Stimulated activated CD8-positive, alpha-beta memory T cell treated with anti-CD3 and anti-CD28 coated beads, Interleukin-15, amount 100 ng/mL, for 1 hour (primary cell): ENCODE data around the gene HES5.
A peak's percentile ranks its signal among the peaks of the same experiment; 100 is the strongest.
"Not testable (repeated sequence)": the region's sequence is repeated elsewhere in the genome, so short reads cannot be mapped to it uniquely, and the experiment has no call there.

Experiments used
- DNase-seq: peaks from one replicate; pipeline ENCODE4 v3.0.0-alpha.2; 2020; ENCODE audit warnings: low read depth

HES5 gene

DNA sequence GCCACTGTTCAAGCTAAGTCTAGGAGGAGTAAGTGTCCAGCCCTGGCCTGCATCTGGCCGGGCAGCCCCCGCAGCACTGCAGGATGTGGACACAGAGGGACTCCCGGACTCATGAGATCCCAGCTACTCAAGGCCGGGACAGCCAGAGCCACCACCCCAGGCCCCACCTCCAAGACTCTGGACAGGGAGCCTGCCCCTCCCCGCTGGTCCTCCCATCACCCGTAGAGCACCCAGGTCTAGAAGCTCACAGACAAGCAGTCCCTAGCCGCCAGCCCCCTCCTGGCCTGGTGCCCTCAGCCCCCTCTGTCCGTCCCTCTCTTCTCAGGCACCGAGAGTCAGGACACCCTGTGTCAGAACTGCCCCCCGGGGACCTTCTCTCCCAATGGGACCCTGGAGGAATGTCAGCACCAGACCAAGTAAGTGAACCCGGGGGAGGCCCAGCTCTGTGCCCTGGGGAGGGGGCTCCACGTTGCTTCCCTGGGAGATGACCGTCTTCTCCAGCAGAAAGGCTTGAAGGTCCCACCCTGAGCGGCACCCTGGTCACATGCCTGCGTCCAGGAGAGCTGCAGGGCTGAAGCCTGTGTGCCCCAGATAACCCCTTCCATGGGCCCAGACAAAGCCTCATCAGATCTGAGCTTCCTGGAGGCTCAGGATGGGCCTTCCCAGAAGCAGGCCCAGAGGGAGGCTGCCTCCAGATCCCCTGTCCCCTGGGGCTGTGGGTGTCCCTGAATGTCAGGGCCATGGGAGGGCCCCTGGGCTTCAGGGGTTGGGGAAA is 30.4 kb upstream of the HES5 start:
- no peak for DNase-seq

DNA sequence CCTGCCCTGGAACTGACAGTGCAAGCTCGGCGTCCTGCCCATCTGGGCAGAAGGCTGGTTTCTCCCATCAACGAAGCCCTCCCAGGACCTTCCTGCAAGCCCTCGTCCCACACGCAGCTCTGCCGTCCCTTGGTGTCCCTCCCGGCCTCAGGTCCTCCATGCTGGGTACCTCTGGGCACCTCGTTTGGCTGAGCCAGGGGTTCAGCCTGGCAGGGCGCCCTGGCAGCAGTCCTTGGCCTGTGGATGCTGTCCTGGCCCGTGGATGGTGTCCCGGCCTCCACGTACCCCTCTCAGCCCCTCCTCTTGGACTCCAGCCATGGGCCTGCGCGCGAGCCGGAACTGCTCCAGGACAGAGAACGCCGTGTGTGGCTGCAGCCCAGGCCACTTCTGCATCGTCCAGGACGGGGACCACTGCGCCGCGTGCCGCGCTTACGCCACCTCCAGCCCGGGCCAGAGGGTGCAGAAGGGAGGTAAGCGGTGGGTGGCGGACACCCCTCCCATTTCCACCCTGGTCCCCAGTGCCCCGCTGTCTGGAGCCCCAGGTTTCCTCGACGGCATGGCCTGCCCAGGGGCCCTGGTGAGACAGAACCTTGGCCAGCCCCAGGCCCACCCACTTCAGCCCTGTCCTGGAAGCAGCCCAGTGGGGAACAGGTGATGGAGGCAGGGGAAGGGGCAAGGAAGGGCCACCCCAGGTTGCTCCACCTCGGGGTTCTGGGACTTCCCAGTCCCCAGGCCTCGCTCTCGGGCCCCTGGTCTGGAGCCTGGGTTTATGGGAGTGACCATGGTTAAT is 29.6 kb upstream of the HES5 start:
- no peak for DNase-seq

DNA sequence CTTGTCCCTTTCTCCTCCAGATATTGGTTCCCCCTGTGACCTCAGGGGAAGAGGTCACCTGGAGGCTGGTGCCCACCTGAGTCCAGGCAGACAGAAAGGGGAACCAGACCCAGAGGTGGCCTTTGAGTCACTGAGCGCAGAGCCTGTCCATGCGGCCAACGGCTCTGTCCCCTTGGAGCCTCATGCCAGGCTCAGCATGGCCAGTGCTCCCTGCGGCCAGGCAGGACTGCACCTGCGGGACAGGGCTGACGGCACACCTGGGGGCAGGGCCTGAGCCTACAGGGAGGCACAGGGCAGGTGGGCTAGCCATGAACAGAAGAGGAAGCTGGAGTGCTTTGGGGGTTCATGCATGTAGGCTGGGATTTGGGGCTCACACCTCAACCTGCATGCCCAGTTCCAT is 28.8 kb upstream of the HES5 start:
- no peak for DNase-seq

DNA sequence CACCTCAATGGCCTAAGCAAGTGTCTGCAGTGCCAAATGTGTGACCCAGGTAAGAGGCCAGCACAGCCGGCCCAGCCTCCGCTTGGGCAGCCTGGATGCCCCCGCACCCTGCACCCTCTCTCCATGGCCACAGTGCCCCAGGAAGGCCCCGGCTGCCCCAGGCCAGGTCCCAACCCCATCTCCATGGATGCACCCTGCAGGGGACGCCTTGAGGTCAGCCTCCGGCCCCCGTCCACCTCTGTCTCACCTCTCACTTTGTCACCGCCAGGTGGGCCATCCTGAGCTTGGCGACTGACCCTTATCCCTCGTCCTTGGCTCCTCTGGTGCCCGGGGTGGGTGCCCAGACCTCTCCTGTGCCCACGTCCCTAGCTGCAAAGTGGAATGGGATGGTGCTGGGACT is 28.4 kb upstream of the HES5 start:
- DNase-seq: no peak

DNA sequence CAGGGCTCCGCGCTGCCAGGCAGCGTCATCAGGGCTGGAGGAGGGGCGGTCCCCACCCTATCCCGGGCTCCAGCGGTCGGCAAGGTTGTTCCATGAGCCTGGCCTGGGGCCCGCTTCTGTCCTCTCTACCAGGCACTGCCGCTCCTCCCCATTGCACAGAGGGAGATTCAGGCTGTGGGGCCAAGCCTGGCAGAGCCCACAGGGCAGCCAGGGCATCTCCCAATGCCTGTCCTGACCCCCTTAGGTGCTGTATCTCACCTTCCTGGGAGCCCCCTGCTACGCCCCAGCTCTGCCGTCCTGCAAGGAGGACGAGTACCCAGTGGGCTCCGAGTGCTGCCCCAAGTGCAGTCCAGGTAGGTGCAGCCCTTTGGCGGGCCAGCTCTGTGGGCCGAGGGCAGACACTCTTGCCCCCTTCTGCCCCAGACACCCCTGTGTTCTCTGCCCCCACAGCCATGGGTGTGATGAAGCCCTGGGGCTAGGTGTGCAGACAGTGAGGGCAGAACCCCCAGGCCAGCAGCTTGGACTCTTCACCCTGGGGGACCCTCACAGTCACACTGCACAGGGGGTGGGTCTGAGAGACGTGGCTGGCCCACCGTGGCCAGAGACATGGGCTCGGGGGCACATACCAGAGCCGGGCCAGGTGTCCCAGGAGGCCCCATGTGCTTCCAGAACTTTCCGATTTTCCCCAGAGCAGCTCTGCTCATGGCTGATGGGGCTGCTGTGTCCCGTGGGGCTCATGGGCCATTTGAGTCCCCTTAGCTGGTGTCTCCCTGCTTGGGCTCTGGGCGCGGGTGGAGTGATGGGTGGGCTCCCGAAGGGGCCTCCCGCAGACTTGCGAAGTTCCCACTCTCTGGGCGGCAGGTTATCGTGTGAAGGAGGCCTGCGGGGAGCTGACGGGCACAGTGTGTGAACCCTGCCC is 27.7 kb upstream of the HES5 start:
- no peak for DNase-seq

DNA sequence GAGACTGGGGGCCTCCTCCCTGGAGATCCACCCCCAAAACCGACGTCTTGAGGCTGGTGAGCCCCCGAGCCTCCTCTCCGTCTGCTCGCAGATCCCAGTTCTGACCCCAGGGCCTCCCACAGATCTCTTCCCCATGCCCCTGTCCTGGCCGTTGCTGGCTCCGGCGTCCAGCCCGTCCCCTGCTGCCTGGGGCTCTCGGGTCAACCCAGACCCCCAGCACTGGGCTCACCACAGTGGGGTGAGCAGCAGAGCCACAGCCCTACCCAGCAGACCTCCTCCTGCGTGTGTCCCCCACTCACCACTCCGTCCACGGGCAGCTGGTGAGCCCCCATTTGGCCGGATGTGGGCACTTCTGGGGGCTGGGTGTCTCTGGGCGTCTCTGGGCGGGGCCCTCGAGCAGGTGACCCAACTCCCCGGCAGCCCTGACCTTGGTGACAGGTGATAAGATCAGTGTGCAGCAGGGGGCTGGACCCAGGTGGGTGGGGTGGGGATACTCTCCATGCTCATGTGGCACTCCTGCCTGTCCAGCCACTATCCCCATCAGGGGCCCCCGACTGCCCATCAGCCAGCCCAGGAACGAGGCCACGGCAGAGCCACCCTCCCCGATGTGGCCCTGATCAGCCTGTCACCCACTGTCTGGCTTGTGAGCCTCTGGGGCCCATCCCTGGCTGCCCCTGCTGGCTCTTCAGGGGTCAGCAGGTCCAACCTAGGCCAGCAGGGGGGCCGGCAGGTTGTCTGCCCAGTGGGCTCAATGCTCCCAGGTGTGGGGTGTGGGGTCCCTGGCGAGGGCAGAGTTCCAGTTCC is 26.8 kb upstream of the HES5 start:
- DNase-seq: no peak

DNA sequence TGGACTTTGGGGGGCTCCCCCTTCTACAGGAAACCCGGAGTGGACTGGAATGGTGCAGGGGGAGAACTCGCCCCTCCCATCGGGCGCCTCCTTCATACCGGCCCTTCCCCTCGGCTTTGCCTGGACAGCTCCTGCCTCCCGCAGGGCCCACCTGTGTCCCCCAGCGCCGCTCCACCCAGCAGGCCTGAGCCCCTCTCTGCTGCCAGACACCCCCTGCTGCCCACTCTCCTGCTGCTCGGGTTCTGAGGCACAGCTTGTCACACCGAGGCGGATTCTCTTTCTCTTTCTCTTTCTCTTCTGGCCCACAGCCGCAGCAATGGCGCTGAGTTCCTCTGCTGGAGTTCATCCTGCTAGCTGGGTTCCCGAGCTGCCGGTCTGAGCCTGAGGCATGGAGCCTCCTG is 26.2 kb upstream of the HES5 start, which contains the start of gene TNFRSF14:
Gene TNFRSF14 (plus strand): TSS at position 95 of the 401 bp plus-strand sequence. CDS start 294 bp downstream, at position 389.
- peak; percentile 34 for DNase-seq

DNA sequence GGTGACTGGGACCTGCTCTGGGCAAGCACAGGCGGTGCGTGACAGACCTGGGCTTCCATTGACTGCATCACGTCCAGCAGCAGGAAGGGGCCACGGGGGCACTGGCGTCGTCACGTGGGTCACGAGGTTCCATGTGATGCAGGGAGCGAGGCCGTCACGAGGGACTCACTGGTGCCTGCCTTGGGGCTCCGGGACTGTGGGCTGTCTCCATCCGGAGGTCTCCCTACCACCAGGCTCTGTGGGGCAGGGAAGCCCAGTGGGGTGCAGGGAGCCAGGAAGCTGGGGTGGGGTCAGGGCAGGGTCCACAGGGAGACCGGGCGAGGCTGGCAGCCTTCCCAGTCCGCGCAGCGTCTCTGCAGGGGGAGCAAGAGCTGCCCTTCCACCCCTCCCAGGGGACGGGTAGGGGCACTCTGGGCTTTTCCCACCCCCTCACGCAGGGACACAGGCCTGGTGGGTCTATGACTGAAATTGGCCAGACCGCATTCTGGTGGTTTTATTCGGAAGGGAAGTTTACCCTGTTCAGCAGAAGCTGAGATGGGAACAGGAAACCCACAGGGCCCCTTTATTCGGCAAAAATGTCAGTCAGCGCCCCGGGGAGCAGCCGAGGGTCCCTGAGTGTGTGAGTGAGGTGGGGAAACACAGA is 25.7 kb upstream of the HES5 start:
- peak; percentile 39 for DNase-seq

DNA sequence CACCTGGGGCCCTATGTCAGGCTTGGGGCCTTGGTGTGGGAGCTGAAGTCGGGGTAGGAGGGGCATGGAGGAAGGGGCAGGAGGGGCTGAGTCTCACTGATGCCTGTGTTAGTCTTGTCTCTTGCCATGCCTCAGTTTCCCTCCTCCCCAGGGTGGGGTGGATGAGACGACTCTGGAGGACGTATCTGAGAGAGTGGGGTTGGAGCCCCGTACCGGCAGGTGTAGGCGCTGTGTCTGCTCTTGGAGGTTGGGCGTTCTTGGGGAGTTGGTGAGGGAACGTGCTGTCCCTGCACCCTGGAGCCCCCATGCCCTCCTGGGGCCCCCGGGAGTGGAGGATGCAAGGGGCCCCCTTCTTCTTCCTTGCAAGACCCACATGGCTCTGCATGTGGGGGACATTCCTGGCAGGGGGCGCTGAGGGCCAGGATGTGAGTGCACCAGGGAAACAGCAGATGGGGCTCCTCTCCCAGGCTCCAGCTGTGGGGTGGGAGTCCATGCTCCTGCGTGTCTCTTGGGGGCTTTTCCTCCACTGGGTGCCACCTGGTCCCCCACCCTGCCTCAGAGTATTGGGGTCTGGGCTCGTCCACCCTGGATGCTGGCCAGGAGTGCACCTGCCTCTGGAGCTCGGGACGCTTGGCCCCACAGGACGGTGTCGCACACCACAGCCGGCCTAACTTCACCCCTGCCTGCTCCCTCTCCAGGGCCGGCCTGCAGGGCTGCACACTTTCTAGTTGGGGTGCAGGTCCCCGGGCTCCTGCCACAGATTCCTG is 24.7 kb upstream of the HES5 start:
- peak; percentile 23 for DNase-seq

DNA sequence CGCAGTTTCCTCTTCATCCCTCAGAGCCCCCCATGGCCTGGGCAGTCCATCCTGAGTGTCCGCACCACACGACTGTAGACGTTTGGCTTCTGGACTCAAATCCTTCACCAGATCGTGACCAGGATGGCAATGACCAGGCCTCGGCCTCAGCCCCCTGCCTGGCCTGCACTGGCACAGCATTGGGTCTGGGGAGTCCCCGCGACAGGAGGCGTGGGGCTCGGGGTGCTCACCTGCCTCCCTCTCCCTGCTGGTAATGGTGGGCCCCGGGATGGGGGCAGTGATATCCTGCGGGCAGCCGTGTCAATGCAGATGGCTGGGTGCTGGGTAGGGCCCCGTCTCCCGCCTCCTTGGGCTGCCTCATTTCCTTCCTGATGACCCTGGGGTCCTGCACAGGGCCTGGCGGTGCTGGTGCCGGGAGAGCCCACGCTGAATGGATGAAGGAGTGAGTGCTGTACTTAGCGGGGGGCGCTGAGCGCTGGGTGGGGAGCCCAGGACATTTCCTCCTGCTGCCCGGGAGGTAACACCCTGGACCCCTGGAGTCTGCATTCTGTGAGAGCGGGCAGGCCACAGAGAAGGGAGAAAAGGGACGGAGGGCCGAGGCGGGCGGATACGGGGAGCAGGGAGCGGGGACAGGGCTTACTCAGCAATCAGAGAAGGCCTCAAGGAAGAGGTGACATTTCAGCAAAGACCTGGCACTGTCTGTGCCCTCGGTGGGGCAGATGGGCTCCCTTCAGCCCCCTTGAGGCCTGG is 24.0 kb upstream of the HES5 start:
- DNase-seq: no peak

DNA sequence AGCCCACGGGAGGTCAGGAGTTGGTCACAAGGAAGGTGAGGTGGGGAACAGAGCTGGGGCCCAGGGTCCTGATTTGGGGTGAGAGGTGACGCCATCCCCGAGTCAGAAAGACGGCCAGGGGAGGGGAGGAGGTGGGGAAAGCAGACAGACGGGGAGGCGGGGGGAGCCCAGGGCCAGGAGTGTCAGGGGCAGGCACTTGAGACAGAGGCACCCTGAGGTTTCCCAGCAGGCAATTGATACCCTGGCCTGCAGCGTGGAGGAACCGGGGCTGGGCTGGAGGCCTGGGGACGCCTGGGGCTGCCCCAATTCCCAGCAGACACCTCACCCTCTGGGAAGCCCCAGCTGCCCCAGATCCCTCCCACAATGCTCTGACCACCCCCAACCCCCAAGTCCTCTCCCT is 23.0 kb upstream of the HES5 start:
- not testable (repeated sequence) for DNase-seq

DNA sequence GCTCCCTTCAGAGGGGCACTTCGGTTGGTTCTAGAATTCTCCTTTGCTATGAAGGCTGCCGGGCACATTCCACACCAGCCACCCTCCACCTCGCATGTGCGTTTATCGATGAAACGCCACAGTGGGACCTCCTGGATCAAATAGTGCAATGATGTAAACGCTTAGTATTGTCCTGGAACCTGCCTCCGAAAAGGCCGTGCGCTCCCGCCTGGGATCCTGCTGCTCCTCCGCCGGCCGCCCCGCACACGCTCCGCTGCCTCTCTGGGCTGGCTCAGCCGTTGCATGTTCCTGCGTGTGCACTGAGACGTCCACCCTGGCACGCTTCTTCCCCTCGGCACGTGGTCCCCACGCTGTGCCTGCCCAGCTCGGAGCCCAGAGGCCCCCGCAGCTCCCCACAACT is 22.1 kb upstream of the HES5 start:
- DNase-seq: no peak

DNA sequence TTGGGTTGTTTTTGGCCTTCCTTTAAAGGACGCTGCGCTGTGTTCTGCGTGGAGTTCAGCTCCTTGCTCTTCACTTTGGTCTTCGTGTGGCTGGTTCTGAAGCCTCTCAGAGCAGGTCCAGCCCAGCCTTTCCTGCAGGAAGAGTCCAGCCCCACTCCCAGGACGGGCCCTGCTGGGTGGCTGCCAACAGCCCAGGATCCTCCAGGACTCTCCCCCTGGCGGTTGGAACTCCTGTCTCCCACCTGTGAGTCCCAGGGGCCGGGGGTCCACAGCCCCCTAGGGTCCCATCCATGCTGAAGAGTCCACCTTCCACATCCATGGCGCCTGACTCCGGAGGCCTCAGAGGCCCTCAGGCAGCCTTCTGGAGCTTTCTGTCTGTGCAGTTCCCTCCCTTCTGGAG is 21.5 kb upstream of the HES5 start:
- not testable (repeated sequence) for DNase-seq

DNA sequence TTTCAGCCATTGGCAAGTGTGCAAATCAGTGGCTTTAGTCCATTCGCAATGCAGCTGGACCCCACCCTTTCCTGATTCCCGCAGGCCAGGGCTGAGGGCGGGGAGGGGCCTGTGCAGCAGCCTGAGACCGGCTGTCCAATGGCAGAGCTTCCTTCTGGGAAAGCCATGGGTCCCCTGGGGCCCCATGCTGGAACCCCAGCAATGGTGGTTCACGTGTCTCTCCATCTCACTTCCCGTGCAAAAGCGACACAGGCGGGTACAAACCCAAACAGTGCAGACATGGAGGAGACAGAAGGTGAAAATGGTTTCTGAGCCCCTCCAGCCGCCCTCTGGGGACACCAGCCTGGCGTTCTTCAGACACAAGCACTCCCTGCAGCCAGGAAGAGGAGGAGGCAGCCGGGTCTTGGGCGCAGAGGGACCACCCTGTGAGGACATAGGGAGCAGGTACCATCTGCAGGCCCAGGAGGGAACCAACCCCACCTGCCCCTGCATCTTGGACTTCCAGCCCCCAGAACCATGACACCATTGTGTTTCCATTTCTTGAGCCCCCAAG is 20.3 kb upstream of the HES5 start:
- not testable (repeated sequence) for DNase-seq

DNA sequence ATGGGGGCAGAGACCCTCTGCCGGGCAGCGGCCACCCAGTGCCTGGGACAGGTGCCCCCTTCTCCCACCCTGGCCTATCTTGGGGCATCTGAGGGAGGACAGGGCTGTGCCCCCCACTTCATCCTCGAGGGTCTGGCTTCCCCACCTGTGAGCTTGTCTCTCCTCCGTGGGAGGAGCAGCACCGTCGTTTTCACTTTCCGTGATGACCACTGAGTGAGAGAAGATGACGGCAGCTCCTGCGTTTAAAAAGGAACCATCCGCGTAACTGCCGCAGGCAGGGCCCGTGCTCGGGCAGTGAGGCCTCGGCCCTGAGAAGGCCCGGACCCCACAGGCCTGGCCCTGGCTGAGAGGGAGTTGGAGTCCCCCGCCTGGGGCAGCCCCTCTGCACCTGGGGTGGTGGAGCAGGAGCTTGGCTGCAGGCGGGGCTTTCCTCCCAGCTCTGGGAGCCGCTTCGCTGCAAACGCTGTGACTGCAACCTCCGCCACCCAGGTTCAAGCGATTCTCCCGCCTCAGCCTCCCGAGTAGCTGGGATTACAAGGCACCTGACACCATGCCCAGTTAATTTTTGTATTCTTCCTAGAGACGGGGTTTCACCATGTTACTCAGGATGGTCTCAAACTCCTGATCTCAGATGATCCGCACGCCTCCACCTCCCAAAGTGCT is 19.4 kb upstream of the HES5 start:
- DNase-seq: not testable (repeated sequence)

DNA sequence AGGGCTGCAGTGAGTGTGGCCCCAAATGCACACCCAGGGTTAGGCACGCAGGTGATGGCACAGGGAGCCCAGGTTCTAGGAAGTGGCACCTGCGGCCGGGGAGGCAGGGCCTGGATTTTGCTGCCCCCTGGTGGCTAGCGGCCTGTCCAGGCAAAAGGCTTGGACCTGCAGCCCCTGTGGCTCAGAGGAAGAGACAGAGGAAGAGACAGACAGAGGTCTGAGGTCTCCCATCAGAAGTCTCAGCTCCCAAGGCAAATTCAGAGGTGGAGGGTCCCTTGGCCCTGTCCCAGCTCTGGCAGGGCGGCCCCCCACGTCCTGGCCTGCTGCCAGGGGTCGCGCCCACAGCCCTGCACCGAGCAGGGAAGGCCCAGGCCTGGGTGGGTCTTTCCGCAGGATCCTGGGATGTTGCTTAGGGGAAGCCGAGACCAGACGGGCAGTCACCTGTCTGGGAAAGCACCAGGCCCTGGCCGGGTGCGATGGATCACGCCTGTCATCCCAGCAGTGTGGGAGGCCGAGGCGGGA is 18.1 kb upstream of the HES5 start:
- DNase-seq: peak; percentile 74

DNA sequence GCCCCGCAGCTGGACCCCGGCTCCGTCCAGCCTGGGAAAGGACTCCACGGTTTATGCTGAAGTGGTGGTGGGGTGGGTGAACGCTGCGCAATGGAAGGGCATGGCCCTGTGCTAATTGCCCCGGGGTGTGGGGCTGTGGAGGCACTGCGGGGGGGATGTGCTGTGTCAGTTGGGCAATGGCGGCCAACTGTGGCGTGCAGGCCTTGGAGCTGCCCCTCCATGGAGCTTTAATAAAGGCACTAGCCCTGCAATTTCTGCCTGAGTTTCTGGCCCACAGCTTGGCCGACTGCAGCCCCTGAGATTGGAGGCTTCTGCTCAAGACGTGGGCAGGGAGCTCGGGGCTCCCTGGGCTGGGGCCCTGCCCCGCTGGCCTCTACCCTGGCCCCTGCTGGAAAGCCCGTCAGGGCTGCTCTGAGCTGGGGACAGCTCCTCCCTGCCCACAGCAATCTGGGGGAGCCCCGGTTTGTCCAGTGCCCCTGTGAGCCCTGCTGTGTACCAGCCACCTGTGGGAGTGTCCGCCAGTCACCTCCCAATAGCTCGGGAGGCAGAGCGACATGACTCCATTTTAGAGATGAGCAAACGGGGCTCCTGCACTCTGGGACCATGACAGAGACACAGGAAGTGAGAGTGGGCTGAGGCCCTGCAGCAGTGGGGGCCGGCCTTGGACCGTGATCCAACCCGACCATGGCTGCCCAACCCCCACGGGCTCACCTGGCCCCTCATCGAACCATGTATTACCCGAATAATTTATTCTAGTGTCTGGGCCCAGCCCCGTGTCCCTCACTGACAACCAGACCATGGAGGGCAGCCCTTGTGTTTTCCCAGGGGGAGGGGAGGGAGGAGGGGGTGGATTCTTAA is 17.4 kb upstream of the HES5 start:
- no peak for DNase-seq
